ENCODE measurements around the gene GFY.

GFY gene

GRCh38 chr19:49413348-49413747, 11.8 kb upstream of the GFY start (continued):
- TF ChIP-seq ZFP30 (CRISPR knock-in tag; IDR thresholded peaks at IDR 0.05) (no peak), ZC3H10 (CRISPR knock-in tag; IDR thresholded peaks at IDR 0.05) (no peak), BACH2 (CRISPR knock-in tag; IDR thresholded peaks at IDR 0.05; ENCODE audit: borderline replicate concordance) (no peak), ISL1 (CRISPR knock-in tag; IDR thresholded peaks at IDR 0.05) (no peak), GLIS3 (CRISPR knock-in tag; IDR thresholded peaks at IDR 0.05) (no peak), PPARA (CRISPR knock-in tag; IDR thresholded peaks at IDR 0.05; ENCODE audit: borderline replicate concordance) (no peak)

DNA sequence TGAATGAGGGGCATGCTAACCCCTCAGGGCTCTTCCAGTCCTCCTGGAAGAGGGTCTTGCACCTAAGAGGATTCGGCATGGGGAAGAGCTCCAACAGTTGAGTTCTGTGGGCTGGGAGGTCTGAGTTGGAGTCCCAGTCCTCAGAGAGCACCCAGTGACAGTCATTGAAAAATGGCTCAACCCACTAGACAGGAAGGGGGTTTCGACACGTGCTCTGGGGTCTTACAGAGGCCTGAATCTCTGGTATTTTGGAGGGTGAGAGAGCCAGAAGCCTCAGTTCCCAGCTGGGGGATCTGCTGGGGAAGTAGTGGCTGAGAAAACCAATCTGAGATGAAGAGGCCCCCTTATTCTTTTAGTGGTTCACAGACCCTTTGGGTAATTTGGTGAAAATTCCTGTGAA, 10.9 kb upstream of the GFY start:
- no peak for ATAC-seq
- TF ChIP-seq ZC3H10 (CRISPR knock-in tag; IDR thresholded peaks at IDR 0.05) (no peak), ISL1 (CRISPR knock-in tag; IDR thresholded peaks at IDR 0.05) (no peak), PPARA (CRISPR knock-in tag; IDR thresholded peaks at IDR 0.05; ENCODE audit: borderline replicate concordance) (no peak), RARB (CRISPR knock-in tag; IDR thresholded peaks at IDR 0.05) (no peak), CSDC2 (CRISPR knock-in tag; IDR thresholded peaks at IDR 0.05) (no peak), TOX (CRISPR knock-in tag; IDR thresholded peaks at IDR 0.05; ENCODE audit: borderline replicate concordance) (no peak), ZFP3 (CRISPR knock-in tag; IDR thresholded peaks at IDR 0.05) (no peak), SNAI2 (CRISPR knock-in tag; IDR thresholded peaks at IDR 0.05) (no peak)
- TF ChIP-seq, protein P1, sequence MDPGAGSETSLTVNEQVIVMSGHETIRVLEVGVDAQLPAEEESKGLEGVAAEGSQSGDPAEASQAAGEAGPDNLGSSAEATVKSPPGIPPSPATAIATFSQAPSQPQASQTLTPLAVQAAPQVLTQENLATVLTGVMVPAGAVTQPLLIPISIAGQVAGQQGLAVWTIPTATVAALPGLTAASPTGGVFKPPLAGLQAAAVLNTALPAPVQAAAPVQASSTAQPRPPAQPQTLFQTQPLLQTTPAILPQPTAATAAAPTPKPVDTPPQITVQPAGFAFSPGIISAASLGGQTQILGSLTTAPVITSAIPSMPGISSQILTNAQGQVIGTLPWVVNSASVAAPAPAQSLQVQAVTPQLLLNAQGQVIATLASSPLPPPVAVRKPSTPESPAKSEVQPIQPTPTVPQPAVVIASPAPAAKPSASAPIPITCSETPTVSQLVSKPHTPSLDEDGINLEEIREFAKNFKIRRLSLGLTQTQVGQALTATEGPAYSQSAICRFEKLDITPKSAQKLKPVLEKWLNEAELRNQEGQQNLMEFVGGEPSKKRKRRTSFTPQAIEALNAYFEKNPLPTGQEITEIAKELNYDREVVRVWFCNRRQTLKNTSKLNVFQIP (CRISPR knock-in tag; IDR thresholded peaks at IDR 0.05; ENCODE audit: borderline replicate concordance, low read depth) = no peak
- TF ChIP-seq, protein P2, sequence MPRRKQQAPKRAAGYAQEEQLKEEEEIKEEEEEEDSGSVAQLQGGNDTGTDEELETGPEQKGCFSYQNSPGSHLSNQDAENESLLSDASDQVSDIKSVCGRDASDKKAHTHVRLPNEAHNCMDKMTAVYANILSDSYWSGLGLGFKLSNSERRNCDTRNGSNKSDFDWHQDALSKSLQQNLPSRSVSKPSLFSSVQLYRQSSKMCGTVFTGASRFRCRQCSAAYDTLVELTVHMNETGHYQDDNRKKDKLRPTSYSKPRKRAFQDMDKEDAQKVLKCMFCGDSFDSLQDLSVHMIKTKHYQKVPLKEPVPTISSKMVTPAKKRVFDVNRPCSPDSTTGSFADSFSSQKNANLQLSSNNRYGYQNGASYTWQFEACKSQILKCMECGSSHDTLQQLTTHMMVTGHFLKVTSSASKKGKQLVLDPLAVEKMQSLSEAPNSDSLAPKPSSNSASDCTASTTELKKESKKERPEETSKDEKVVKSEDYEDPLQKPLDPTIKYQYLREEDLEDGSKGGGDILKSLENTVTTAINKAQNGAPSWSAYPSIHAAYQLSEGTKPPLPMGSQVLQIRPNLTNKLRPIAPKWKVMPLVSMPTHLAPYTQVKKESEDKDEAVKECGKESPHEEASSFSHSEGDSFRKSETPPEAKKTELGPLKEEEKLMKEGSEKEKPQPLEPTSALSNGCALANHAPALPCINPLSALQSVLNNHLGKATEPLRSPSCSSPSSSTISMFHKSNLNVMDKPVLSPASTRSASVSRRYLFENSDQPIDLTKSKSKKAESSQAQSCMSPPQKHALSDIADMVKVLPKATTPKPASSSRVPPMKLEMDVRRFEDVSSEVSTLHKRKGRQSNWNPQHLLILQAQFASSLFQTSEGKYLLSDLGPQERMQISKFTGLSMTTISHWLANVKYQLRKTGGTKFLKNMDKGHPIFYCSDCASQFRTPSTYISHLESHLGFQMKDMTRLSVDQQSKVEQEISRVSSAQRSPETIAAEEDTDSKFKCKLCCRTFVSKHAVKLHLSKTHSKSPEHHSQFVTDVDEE (CRISPR knock-in tag; IDR thresholded peaks at IDR 0.05) = no peak

DNA sequence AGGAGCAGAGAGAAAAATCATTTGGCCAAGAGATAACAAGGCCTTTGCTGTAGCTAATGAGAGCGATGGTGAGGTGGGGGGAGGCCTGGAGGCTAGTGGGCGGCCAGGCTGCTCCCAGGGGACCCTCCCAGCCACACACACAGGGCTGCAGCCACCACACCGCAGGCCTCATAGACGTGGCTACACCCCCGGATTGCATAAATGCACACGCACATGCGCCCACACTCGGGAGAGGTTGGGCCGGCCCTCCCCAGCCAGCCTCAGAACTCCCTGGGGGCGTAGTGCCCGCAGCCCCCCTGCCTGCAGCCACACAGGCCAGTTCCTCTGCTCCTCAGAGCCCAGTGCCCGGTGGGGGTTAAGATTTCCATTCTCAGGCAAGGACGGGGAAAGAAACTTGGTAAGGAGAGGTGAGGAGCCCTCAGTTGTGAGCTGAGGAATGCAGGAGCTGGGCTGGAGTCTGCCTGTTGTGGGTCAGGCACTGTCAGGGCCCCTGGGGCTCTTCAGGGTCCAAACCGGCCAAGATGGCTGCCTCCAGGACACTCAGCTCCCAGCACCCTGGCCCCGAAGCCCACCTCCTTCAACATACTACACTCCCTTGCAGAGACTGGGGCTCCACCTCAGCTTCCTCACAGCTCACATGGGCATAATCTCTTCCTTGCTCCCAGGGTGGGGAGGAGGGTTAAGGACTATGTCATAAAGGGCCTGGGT, 9.9 kb upstream of the GFY start:
- no peak for ATAC-seq
- TF ChIP-seq OSR1 (CRISPR knock-in tag; IDR thresholded peaks at IDR 0.05) = no peak
- TF ChIP-seq, protein P1 (CRISPR knock-in tag; IDR thresholded peaks at IDR 0.05; ENCODE audit: borderline replicate concordance, low read depth) = no peak
- TF ChIP-seq, protein P3, sequence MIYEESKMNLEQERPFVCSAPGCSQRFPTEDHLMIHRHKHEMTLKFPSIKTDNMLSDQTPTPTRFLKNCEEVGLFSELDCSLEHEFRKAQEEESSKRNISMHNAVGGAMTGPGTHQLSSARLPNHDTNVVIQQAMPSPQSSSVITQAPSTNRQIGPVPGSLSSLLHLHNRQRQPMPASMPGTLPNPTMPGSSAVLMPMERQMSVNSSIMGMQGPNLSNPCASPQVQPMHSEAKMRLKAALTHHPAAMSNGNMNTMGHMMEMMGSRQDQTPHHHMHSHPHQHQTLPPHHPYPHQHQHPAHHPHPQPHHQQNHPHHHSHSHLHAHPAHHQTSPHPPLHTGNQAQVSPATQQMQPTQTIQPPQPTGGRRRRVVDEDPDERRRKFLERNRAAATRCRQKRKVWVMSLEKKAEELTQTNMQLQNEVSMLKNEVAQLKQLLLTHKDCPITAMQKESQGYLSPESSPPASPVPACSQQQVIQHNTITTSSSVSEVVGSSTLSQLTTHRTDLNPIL (CRISPR knock-in tag; IDR thresholded peaks at IDR 0.05; ENCODE audit: low read depth) = no peak
- no peak for TF ChIP-seq PPARA (CRISPR knock-in tag; IDR thresholded peaks at IDR 0.05; ENCODE audit: borderline replicate concordance)
- no peak for TF ChIP-seq ZC3H10 (CRISPR knock-in tag; IDR thresholded peaks at IDR 0.05)
- no peak for TF ChIP-seq SNAI2 (CRISPR knock-in tag; IDR thresholded peaks at IDR 0.05)
- no peak for TF ChIP-seq ZNF70 (CRISPR knock-in tag; IDR thresholded peaks at IDR 0.05)
- no peak for TF ChIP-seq ZNF565 (CRISPR knock-in tag; conservative IDR thresholded peaks at IDR 0.05; ENCODE audit: low read depth)
- TF ChIP-seq TOX (CRISPR knock-in tag; IDR thresholded peaks at IDR 0.05; ENCODE audit: borderline replicate concordance) = no peak
- TF ChIP-seq ISL1 (CRISPR knock-in tag; IDR thresholded peaks at IDR 0.05) = no peak

DNA sequence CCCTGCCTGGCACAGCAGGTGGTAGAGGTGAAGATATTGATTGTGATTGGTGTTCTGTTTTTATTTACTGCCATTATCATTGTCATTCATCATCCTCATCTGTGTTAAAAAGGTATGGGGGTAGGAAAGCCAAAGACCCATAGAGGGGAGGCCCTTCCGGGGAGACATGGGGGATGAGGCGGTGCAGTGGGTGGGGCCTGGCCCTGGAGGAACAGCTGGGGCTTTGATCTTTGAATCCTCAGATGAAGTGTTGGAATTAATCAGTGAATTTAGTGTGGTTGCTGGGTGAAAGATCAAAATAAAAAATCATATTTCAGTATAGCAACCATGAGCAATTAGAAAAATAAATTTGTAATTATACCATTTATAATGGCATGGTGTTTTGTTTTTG, 9.4 kb upstream of the GFY start:
- ATAC-seq = no peak
- TF ChIP-seq ZFP3 (CRISPR knock-in tag; IDR thresholded peaks at IDR 0.05) = no peak
- TF ChIP-seq CSDC2 (CRISPR knock-in tag; IDR thresholded peaks at IDR 0.05) = no peak
- TF ChIP-seq TOX (CRISPR knock-in tag; IDR thresholded peaks at IDR 0.05; ENCODE audit: borderline replicate concordance) = no peak
- no peak for TF ChIP-seq BACH2 (CRISPR knock-in tag; IDR thresholded peaks at IDR 0.05; ENCODE audit: borderline replicate concordance)
- TF ChIP-seq SNAI2 (CRISPR knock-in tag; IDR thresholded peaks at IDR 0.05) = no peak
- no peak for TF ChIP-seq ZFP30 (CRISPR knock-in tag; IDR thresholded peaks at IDR 0.05)
- TF ChIP-seq, protein P3 (CRISPR knock-in tag; IDR thresholded peaks at IDR 0.05; ENCODE audit: low read depth) = no peak
- no peak for TF ChIP-seq ZNF565 (CRISPR knock-in tag; conservative IDR thresholded peaks at IDR 0.05; ENCODE audit: low read depth)
- no peak for TF ChIP-seq ISL1 (CRISPR knock-in tag; IDR thresholded peaks at IDR 0.05)
- no peak for TF ChIP-seq CSRNP3 (CRISPR knock-in tag; IDR thresholded peaks at IDR 0.05)
- TF ChIP-seq PPARA (CRISPR knock-in tag; IDR thresholded peaks at IDR 0.05; ENCODE audit: borderline replicate concordance) = no peak
- TF ChIP-seq, protein P1 (CRISPR knock-in tag; IDR thresholded peaks at IDR 0.05; ENCODE audit: borderline replicate concordance, low read depth) = no peak
- no peak for TF ChIP-seq ARNTL (CRISPR knock-in tag; IDR thresholded peaks at IDR 0.05; ENCODE audit: borderline replicate concordance, low read depth)
- no peak for TF ChIP-seq ZNF70 (CRISPR knock-in tag; IDR thresholded peaks at IDR 0.05)
